Endothelial cell of umbilical vein (primary cell): ENCODE results near the gene AQP3. TPM values are rescaled to one million over a fixed set of nuclear protein-coding genes. Genes with fewer than 3 reads are reported as not detected.

ENCODE experiments used
- BruUV-seq: library from RNA; stranded (reverse); fragments of 400-500 nt; replicated peaks from 2 replicates; lab custom pipeline; 2021; lab: Mats Ljungman, UMichigan
- CTCF ChIA-PET: fragments of 300-600, 350-600 bp; sonication (Branson Sonifier 250); formaldehyde crosslinking; loops from one replicate; lab custom pipeline; 2021; ENCODE audit warnings: antibody characterized with exemption, inconsistent platforms; lab: Charles Lee
- POLR2A ChIA-PET: fragments of 300-600, 350-600 bp; sonication (Branson Sonifier 250); formaldehyde crosslinking; loops from one replicate; lab custom pipeline; 2021; ENCODE audit warnings: antibody characterized with exemption, inconsistent platforms; lab: Charles Lee
- DNase-seq: peaks from one replicate; pipeline ENCODE4 v3.0.0-alpha.2; 2011; ENCODE audit warnings: low read depth, low spot score
- FAIRE-seq: peaks from 2 replicates; lab custom pipeline; 2011; peaks lifted over from hg19 to GRCh38; lab: Jason Lieb, UNC
- H2AFZ ChIP-seq: 2 replicates; pipeline ENCODE4 v1.6.0; 2012; ENCODE audit warnings: low read depth, low read length, control low read depth, inconsistent platforms
- H3K27ac ChIP-seq: 2 replicates; pipeline ENCODE4 v1.5.1; 2011; ENCODE audit warnings: low read depth, mild to moderate bottlenecking, control low read depth, low read length, moderate library complexity; ENCODE audit not compliant: insufficient read depth
- H3K27me3 ChIP-seq, 2 experiments: 2 replicates each; pipeline versions ENCODE4 v1.6.0 to v1.6.1; 2011; ENCODE audit warnings: low read length in 2 of 2, mixed read lengths in 1 of 2; ENCODE audit not compliant: control insufficient read depth in 2 of 2, insufficient read depth in 2 of 2
- H3K36me3 ChIP-seq, 2 experiments: 2 replicates in 1 of 2; 3 replicates in 1 of 2; pipeline ENCODE4 v1.5.1; 2011; ENCODE audit warnings: low read length in 2 of 2, mild to moderate bottlenecking in 1 of 2, moderate library complexity in 1 of 2; ENCODE audit not compliant: control insufficient read depth in 2 of 2, insufficient read depth in 2 of 2; ENCODE audit errors: extremely low read depth in 1 of 2
- H3K4me1 ChIP-seq: 3 replicates; pipeline ENCODE4 v1.5.1; 2011; ENCODE audit warnings: mild to moderate bottlenecking, low read length; ENCODE audit not compliant: control insufficient read depth, insufficient read depth; ENCODE audit errors: extremely low read depth
- H3K4me2 ChIP-seq: 2 replicates; pipeline ENCODE4 v1.6.1; 2011; ENCODE audit warnings: low read length, control low read depth, mixed read lengths; ENCODE audit not compliant: insufficient read depth
- H3K4me3 ChIP-seq, 3 experiments: fragments of 200-600 bp in 1 of 3; sonication (generic), shearing (Covaris generic) in 1 of 3; replicated peaks in 1 of 3; 2 replicates each; pipeline ENCODE4 v1.5.1; 2011 to 2016; ENCODE audit warnings: control low read depth in 3 of 3, low read length in 3 of 3, mild to moderate bottlenecking in 2 of 3, inconsistent platforms in 1 of 3, low read depth in 1 of 3, moderate library complexity in 1 of 3; ENCODE audit not compliant: insufficient read depth in 1 of 3
- H3K79me2 ChIP-seq: 2 replicates; pipeline ENCODE4 v1.6.0; 2012; ENCODE audit warnings: low read length, inconsistent platforms; ENCODE audit not compliant: control insufficient read depth, insufficient read depth
- H3K9ac ChIP-seq: replicated peaks from 2 replicates; pipeline ENCODE3; 2011; ENCODE audit warnings: low read length, control low read depth; ENCODE audit not compliant: insufficient read depth; ENCODE audit errors: extremely low read depth
- H3K9me1 ChIP-seq: replicated peaks from 3 replicates; pipeline ENCODE4 v1.6.0; 2011; ENCODE audit warnings: mild to moderate bottlenecking, low read length; ENCODE audit not compliant: control insufficient read depth, insufficient read depth; ENCODE audit errors: extremely low read depth
- H3K9me3 ChIP-seq: replicated peaks from 2 replicates; pipeline ENCODE4 v1.5.1; 2012; ENCODE audit warnings: low read length, inconsistent platforms; ENCODE audit not compliant: control insufficient read depth, insufficient read depth
- H4K20me1 ChIP-seq: replicated peaks from 2 replicates; pipeline ENCODE3; 2011; ENCODE audit warnings: mild to moderate bottlenecking, low read length; ENCODE audit not compliant: control insufficient read depth, insufficient read depth; ENCODE audit errors: extremely low read depth
- CTCF ChIP-seq, 2 donors: IDR thresholded peaks; 1 replicate in 1 of 2; 2 replicates in 1 of 2; pipeline ENCODE4 v1.5.1; 2011; ENCODE audit warnings: low read length in 2 of 2, mild to moderate bottlenecking in 2 of 2, moderate library complexity in 2 of 2, control low read depth in 1 of 2, inconsistent platforms in 1 of 2, low read depth in 1 of 2; ENCODE audit not compliant: insufficient read depth in 1 of 2; ENCODE audit errors: extremely low read depth in 1 of 2
- EZH2 ChIP-seq: IDR thresholded peaks from 2 replicates; pipeline ENCODE4 v1.6.1; 2012; ENCODE audit warnings: borderline replicate concordance, low read depth, mild to moderate bottlenecking, moderate library complexity, low read length, inconsistent platforms; ENCODE audit not compliant: severe bottlenecking
- FOS ChIP-seq: IDR thresholded peaks from 2 replicates; pipeline ENCODE4 v1.6.1; 2011; ENCODE audit warnings: mild to moderate bottlenecking, low read length, moderate library complexity, borderline replicate concordance; ENCODE audit not compliant: insufficient read depth
- GATA2 ChIP-seq: IDR thresholded peaks from 2 replicates; pipeline ENCODE4 v1.7.0; 2011; ENCODE audit warnings: low read depth, mild to moderate bottlenecking, moderate library complexity, mixed read lengths, low read length; ENCODE audit not compliant: insufficient read length, insufficient read depth
- JUN ChIP-seq: IDR thresholded peaks from 2 replicates; pipeline ENCODE4 v1.6.1; 2011; ENCODE audit warnings: borderline replicate concordance, low read depth; ENCODE audit not compliant: insufficient read length, insufficient read depth
- MAX ChIP-seq: IDR thresholded peaks from 2 replicates; pipeline ENCODE4 v1.6.1; 2011; ENCODE audit not compliant: insufficient read depth, insufficient read length
- MYC ChIP-seq: IDR thresholded peaks from one replicate; pipeline ENCODE4 v1.6.1; 2011; ENCODE audit warnings: mild to moderate bottlenecking, low read depth, low read length
- POLR2A ChIP-seq: IDR thresholded peaks from 2 replicates; pipeline ENCODE4 v1.6.1; 2012; ENCODE audit warnings: low read depth, mild to moderate bottlenecking, control low read depth, low read length
- POLR2AphosphoS5 ChIP-seq: IDR thresholded peaks from 2 replicates; pipeline ENCODE4 v1.6.1; 2012; ENCODE audit warnings: low read depth, mild to moderate bottlenecking, control low read depth, low read length, moderate library complexity; ENCODE audit not compliant: insufficient read depth
- dilution Hi-C: fragments of 300-500 bp; cut with MboI; formaldehyde crosslinking; loops from one replicate; pipeline ENCODE4 v1.15.0; 2019; ENCODE audit warnings: low sequenced_read_pairs; ENCODE audit not compliant: extremely low pct_ligation_motif_present
- intact Hi-C: fragments of 100-400 bp; cut with micrococcal nuclease; formaldehyde crosslinking; loops from one replicate; pipeline ENCODE4 v1.10.0; 2022
- polyA plus RNA-seq, 4 experiments: library from polyadenylated mRNA; depleted of rRNA in 3 of 4; stranded (reverse) in 3 of 4; unstranded in 1 of 4; fragments of >200 nt; gene quantifications; 2 replicates each; pipeline versions ENCODE4 v1.2.1 to v1.2.3, GENCODE V29; 2011 to 2012; ENCODE audit warnings: missing spikeins in 1 of 4
- total RNA-seq: library from RNA; stranded (reverse); gene quantifications from 2 replicates; pipeline ENCODE4 v1.2.3, GENCODE V29; 2021

AQP3 gene
- total and polyA plus RNA-seq, 2 donors (not counting 3 experiments of a cell fraction or from before 2014, with no cell fraction given), result 0.93 to 1.8 TPM

GRCh38 chr9:33442125-33442524, 5.3 kb downstream of the AQP3 start:
- no peaks in the 10 kb centered on the region for H3K9me1 ChIP-seq
- no peaks in the 10 kb centered on the region for H3K36me3 ChIP-seq
- H2AFZ ChIP-seq, result no peak overlapping the region
- H3K4me3 ChIP-seq, result no peak overlapping the region
- ChIA-PET CTCF (interaction anchor here (1.8 to 5.9 kb wide), 2 partner anchors 10 to 67 kb away, joined by 7 to 57 read pairs; no protein-coding TSS in a partner anchor), POLR2A (no interaction called here)
- dilution Hi-C loops, result no loop called here
- no peak overlapping the region for H3K9ac ChIP-seq
- TF ChIP-seq GATA2 (no peak), EZH2 (no peak), POLR2AphosphoS5 (no peak), POLR2A (no peak), JUN (no peak), MAX (no peak), CTCF (IDR thresholded peaks at IDR 0.05; ENCODE audit: extremely low read depth in 1 of 2, insufficient read depth in 1 of 2, low read depth in 1 of 2, low read length in 2 of 2) (no peak), FOS (no peak), MYC (no peak)
- H3K9me3 ChIP-seq, result no peaks in the 10 kb centered on the region
- no TSS peak for BruUV-seq
- FAIRE-seq, result no peak
- intact Hi-C loops, result no loop called here
- H3K79me2 ChIP-seq, result no peaks in the 10 kb centered on the region
- DNase-seq, result no peak
- no peaks in the 10 kb centered on the region for H4K20me1 ChIP-seq
- no peak overlapping the region for H3K4me2 ChIP-seq
- peaks cover 3% of the 10 kb centered on the region for H3K4me1 ChIP-seq
- no peak overlapping the region for H3K27ac ChIP-seq
- H3K27me3 ChIP-seq, result no peaks in the 10 kb centered on the region
